GM12892 (cell line): ENCODE data around the gene CYBA.

Source experiments
- POLR2A ChIP-seq: IDR thresholded peaks from 2 replicates; pipeline ENCODE4 v1.6.1; 2011; ENCODE audit warnings: low read depth, low read length, control low read depth
- POLR2AphosphoS5 ChIP-seq: IDR thresholded peaks from 2 replicates; pipeline ENCODE4 v1.6.1; 2011; ENCODE audit warnings: low read depth, low read length, control low read depth

- TF ChIP-seq POLR2A = no peak
- TF ChIP-seq POLR2AphosphoS5 = no peak
Observed at GRCh38 chr16:88692861-88693260, 42.0 kb upstream of the CYBA start.
